Body of pancreas (tissue), 4 donors: Measurements from ENCODE around the gene CAST. TPM values are rescaled to one million over a fixed set of nuclear protein-coding genes. Genes with fewer than 3 reads are reported as not detected.

Experiments
- ATAC-seq: fragments of 150-250 bp; one replicate; pipeline ENCODE4 v1.9.1; 2016
- DNase-seq, 4 donors: peaks; one replicate each; pipeline ENCODE4 v3.0.0-alpha.2; 2019
- H3K27ac ChIP-seq, 4 donors: fragments of 200-600 bp; sonication (generic); 1 replicate in 3 of 4; 2 replicates in 1 of 4; pipeline versions ENCODE4 v1.5.1 to v1.6.1; 2016 to 2019; ENCODE audit warnings: mild to moderate bottlenecking in 1 of 4, mixed read lengths in 1 of 4, moderate library complexity in 1 of 4
- H3K27me3 ChIP-seq, 2 donors: fragments of 200-600 bp; sonication (generic); one replicate each; pipeline ENCODE4 v1.6.0; 2016; ENCODE audit warnings: mild to moderate bottlenecking in 1 of 2
- H3K36me3 ChIP-seq, 2 donors: fragments of 200-600 bp; sonication (generic); replicated peaks in 1 of 2; 2 replicates each; pipeline ENCODE4 v1.5.1; 2016; ENCODE audit warnings: low read depth in 2 of 2; ENCODE audit not compliant: insufficient read depth in 1 of 2
- H3K4me1 ChIP-seq: fragments of 200-600 bp; sonication (generic); one replicate; pipeline ENCODE4 v1.6.0; 2016
- H3K4me3 ChIP-seq, 2 donors: fragments of 200-600 bp; sonication (generic); 1 replicate in 1 of 2; 2 replicates in 1 of 2; pipeline ENCODE4 v1.5.1; 2016 to 2019
- H3K9me3 ChIP-seq, 3 donors: fragments of 200-600 bp; sonication (generic); 1 replicate in 2 of 3; 2 replicates in 1 of 3; pipeline ENCODE4 v1.5.1; 2016
- CTCF ChIP-seq, 7 experiments: fragments of 450-650 bp in 4 of 7; fragments of 200-600 bp in 3 of 7; sonication (generic) in 3 of 7; IDR thresholded peaks; one replicate each; pipeline ENCODE4 v1.5.1; 2016 to 2019; ENCODE audit warnings: antibody characterized with exemption in 7 of 7
- POLR2A ChIP-seq, 3 donors: fragments of 450-650 bp; IDR thresholded peaks; one replicate each; pipeline ENCODE4 v1.6.1; 2016; ENCODE audit warnings: antibody characterized with exemption in 3 of 3, mild to moderate bottlenecking in 2 of 3
- WGBS, 2 donors: methylation state at CpG; one replicate each; pipeline ENCODE4 v1.1.5; 2017; 5-methylcytosine and 5-hydroxymethylcytosine counted together
- intact Hi-C: fragments of 100-400 bp; cut with DNase I; formaldehyde crosslinking; loops from one replicate; pipeline ENCODE4 v1.15.1; 2023
- total RNA-seq, 2 donors: library from RNA; depleted of rRNA; stranded (reverse); fragments of >200 nt; gene quantifications; one replicate each; pipeline ENCODE4 v1.1.0, GENCODE V29; 2016

CAST gene
- total RNA-seq, 2 donors from 2014 or later: 130 to 157 TPM

GRCh38 chr5:96691503-96692303 is 29.5 kb downstream of the CAST start:
- intact Hi-C loops: no loop called here
- ATAC-seq: no peak
- Histone ChIP-seq H3K9me3 (no peaks in the 10 kb centered on the region), H3K4me1 (no peaks in the 10 kb centered on the region), H3K36me3 (no peaks in the 10 kb centered on the region), H3K27ac (no peak overlapping the region), H3K4me3 (no peak overlapping the region), H3K27me3 (no peaks in the 10 kb centered on the region)
- TF ChIP-seq POLR2A (IDR thresholded peaks at IDR 0.05): no peak
- no peak for TF ChIP-seq CTCF (IDR thresholded peaks at IDR 0.05)
- 82 to 85% methylated on average over 2 of the region's 2 CpGs for WGBS, 2 donors
- DNase-seq: no peak

- WGBS, 2 donors: 92 to 96% methylated on average over 2 of the region's 2 CpGs
Observed at GRCh38 chr5:96692441-96692840, 30.3 kb downstream of the CAST start.

GRCh38 chr5:96699186-96699820 is 37.1 kb downstream of the CAST start:
- ATAC-seq (no peak), DNase-seq (no peak)
- H3K27me3 ChIP-seq: no peaks in the 10 kb centered on the region
- H3K27ac ChIP-seq: peak overlapping the region in 2 of 4 donors; percentile 1 to 5
- H3K4me3 ChIP-seq: no peak overlapping the region
- WGBS, 2 donors: 59 to 78% methylated on average over 3 of the region's 3 CpGs
- H3K36me3 ChIP-seq: no peaks in the 10 kb centered on the region
- no peaks in the 10 kb centered on the region for H3K9me3 ChIP-seq
- no peak for TF ChIP-seq POLR2A (IDR thresholded peaks at IDR 0.05)
- TF ChIP-seq CTCF (IDR thresholded peaks at IDR 0.05): no peak
- H3K4me1 ChIP-seq: peaks cover 9% of the 10 kb centered on the region
- intact Hi-C loops: no loop called here

More at GRCh38 chr5:96692441-96692840, 30.3 kb downstream of the CAST start:
- H3K27me3 ChIP-seq: no peaks in the 10 kb centered on the region
- no peak for ATAC-seq
- no peaks in the 10 kb centered on the region for H3K4me1 ChIP-seq
- TF ChIP-seq POLR2A (IDR thresholded peaks at IDR 0.05) (no peak), CTCF (IDR thresholded peaks at IDR 0.05) (no peak)
- no peak overlapping the region for H3K27ac ChIP-seq
- H3K36me3 ChIP-seq: no peaks in the 10 kb centered on the region
- intact Hi-C loops: no loop called here
- no peak for DNase-seq
- H3K4me3 ChIP-seq: no peak overlapping the region
- H3K9me3 ChIP-seq: no peaks in the 10 kb centered on the region

- peaks cover 21% of the 10 kb centered on the region for H3K4me1 ChIP-seq
- DNase-seq (peak; percentile 91 to 95 (median 93)), ATAC-seq (peak; percentile 96)
- no peak for TF ChIP-seq CTCF (IDR thresholded peaks at IDR 0.05)
- TF ChIP-seq POLR2A (IDR thresholded peaks at IDR 0.05): peak; percentile 78 to 95 (median 91)
- intact Hi-C loops: no loop called here
- H3K36me3 ChIP-seq: no peaks in the 10 kb centered on the region
- H3K9me3 ChIP-seq: no peaks in the 10 kb centered on the region
- whole genome bisulfite sequencing, 2 donors: 0 to 2% methylated on average over 35 to 66 of the region's 70 CpGs
- H3K4me3 ChIP-seq: peak overlapping the region; percentile 34 to 85
- H3K27ac ChIP-seq: peak overlapping the region; percentile 91 to 94 (median 94)
- no peaks in the 10 kb centered on the region for H3K27me3 ChIP-seq
Observed at GRCh38 chr5:96702503-96703383, 40.6 kb downstream of the CAST start.
